Right atrium auricular region (tissue), 2 donors: Measurements from ENCODE around the gene DAZL. TPM values are rescaled to one million over a fixed set of nuclear protein-coding genes. Genes with fewer than 3 reads are reported as not detected.

Source experiments
- DNase-seq: peaks from one replicate; pipeline ENCODE4 v3.0.0-alpha.2; 2019; ENCODE audit warnings: low spot score
- H3K27ac ChIP-seq, 2 donors: fragments of 200-600 bp; sonication (generic); 1 replicate in 1 of 2; 2 replicates in 1 of 2; pipeline ENCODE4 v1.5.1; 2016 to 2019
- H3K27me3 ChIP-seq, 2 donors: fragments of 200-600 bp; sonication (generic); one replicate each; pipeline versions ENCODE4 v1.5.1 to v1.6.0; 2017 to 2019
- H3K36me3 ChIP-seq: fragments of 200-600 bp; sonication (generic); one replicate; pipeline ENCODE4 v1.5.1; 2016
- H3K4me1 ChIP-seq, 2 donors: fragments of 200-600 bp; sonication (generic); one replicate each; pipeline versions ENCODE4 v1.5.1 to v1.6.0; 2017 to 2019
- H3K4me3 ChIP-seq, 2 donors: fragments of 200-600 bp; sonication (generic); 1 replicate in 1 of 2; 2 replicates in 1 of 2; pipeline ENCODE4 v1.5.1; 2017 to 2019; ENCODE audit warnings: mild to moderate bottlenecking in 1 of 2, moderate library complexity in 1 of 2
- H3K9me3 ChIP-seq, 2 donors: fragments of 200-600 bp; sonication (generic); one replicate each; pipeline ENCODE4 v1.5.1; 2019
- total RNA-seq, 2 donors: library from RNA; depleted of rRNA; stranded (reverse); fragments of >200 nt; gene quantifications; one replicate each; pipeline ENCODE4 v1.1.0, GENCODE V29; 2016
- TF ChIP-seq, protein P1 (sequence below), 2 donors: fragments of 200-600 bp; sonication (generic); IDR thresholded peaks; one replicate each; pipeline ENCODE4 v1.5.1; 2019; ENCODE audit warnings: antibody characterized with exemption in 2 of 2

DAZL gene
- total RNA-seq, 2 donors from 2014 or later = not detected

DNA sequence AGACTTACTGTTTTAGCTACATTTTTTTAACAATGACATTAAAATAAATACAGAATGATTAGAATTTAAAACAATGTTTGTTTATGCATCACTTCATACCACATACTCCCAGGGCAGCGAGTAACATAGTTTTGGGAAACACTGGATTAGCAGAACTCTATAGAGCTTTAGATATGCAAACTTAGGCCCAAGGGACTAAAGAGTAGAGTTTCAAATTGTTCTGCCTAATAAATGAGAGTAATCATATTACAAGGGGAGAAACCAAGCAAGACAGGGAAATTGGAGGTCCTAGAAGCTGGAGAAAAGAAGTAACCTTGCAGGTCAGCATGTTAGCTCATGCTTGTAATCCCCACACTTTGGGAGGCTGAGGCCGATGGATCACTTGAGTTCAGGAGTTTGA, 3.6 kb upstream of the DAZL start:
- no peak for DNase-seq

DNA sequence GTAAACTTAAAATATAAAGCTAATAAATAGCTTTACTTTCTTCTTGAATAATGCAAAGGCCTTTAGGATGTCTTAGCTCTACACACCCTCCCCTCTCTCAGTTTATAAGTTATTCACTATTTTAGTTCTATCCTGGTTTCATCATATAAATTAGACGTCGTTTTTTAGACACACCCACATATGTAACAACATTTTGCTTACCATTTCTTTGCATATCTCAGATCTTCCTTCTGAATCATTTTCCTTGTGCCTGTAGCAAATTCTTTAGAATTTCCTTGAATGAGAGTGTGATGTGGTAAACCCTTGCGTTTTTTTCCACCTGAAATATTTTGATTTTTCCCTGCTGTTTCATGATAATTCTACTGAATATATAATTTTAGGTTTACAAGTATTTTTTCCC, 2.5 kb upstream of the DAZL start:
- TF ChIP-seq, protein P1, sequence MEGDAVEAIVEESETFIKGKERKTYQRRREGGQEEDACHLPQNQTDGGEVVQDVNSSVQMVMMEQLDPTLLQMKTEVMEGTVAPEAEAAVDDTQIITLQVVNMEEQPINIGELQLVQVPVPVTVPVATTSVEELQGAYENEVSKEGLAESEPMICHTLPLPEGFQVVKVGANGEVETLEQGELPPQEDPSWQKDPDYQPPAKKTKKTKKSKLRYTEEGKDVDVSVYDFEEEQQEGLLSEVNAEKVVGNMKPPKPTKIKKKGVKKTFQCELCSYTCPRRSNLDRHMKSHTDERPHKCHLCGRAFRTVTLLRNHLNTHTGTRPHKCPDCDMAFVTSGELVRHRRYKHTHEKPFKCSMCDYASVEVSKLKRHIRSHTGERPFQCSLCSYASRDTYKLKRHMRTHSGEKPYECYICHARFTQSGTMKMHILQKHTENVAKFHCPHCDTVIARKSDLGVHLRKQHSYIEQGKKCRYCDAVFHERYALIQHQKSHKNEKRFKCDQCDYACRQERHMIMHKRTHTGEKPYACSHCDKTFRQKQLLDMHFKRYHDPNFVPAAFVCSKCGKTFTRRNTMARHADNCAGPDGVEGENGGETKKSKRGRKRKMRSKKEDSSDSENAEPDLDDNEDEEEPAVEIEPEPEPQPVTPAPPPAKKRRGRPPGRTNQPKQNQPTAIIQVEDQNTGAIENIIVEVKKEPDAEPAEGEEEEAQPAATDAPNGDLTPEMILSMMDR (IDR thresholded peaks at IDR 0.05) = no peak
- Histone ChIP-seq H3K9me3 (no peaks in the 10 kb centered on the region), H3K36me3 (no peaks in the 10 kb centered on the region), H3K4me1 (no peaks in the 10 kb centered on the region), H3K4me3 (no peak overlapping the region), H3K27ac (no peak overlapping the region), H3K27me3 (no peaks in the 10 kb centered on the region)
- DNase-seq = no peak

More for the DNA sequence above, 3.6 kb upstream of the DAZL start:
- Histone ChIP-seq H3K27ac (no peak overlapping the region), H3K9me3 (no peaks in the 10 kb centered on the region), H3K4me3 (no peak overlapping the region), H3K36me3 (no peaks in the 10 kb centered on the region), H3K27me3 (no peaks in the 10 kb centered on the region), H3K4me1 (no peaks in the 10 kb centered on the region)
- TF ChIP-seq, protein P1 (IDR thresholded peaks at IDR 0.05) = no peak

DNA sequence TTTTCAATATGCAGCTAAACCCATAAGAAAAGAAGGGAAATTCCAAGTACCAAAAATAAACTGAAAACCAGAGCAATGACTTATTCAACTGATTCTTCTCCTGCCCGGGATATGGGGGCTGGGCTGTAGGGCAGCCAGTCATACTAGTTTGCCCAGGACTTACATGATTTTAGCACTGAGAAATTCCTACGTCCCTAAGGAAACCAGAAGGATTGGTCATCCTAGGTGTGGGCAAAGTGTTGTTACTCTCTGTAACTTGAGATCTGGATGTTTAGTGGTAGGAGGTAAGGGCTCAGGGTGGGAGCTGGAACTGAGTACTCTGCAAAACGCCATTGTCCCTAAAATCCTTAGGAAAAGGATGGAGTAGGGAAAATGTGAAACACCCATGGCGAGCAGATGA, 1.2 kb upstream of the DAZL start:
- TF ChIP-seq, protein P1 (IDR thresholded peaks at IDR 0.05) = no peak
- Histone ChIP-seq H3K36me3 (no peaks in the 10 kb centered on the region), H3K9me3 (no peaks in the 10 kb centered on the region), H3K27me3 (no peaks in the 10 kb centered on the region), H3K27ac (no peak overlapping the region), H3K4me3 (no peak overlapping the region), H3K4me1 (no peaks in the 10 kb centered on the region)
- DNase-seq = no peak

DNA sequence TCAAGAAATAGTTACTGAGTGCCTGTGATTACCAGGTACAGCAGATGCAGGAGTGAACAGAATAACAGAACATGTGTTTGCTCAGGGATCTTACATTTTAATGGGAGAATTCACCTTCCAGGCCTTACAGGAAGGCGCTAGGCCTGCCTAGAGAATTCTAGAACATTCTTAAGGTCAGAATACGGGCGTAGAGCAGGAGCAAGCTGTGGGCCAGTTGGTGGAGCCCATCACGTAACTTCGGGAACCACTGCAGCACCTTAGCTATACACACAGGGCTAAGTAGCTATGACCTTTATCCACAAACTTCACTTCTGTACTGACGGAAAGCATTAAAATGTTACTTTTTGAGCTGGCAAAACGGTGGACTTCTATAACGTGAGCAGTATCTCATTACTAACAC, 743 bp upstream of the DAZL start:
- Histone ChIP-seq H3K4me1 (no peaks in the 10 kb centered on the region), H3K4me3 (no peak overlapping the region), H3K9me3 (no peaks in the 10 kb centered on the region), H3K27ac (no peak overlapping the region), H3K27me3 (no peaks in the 10 kb centered on the region), H3K36me3 (no peaks in the 10 kb centered on the region)
- DNase-seq = no peak
- TF ChIP-seq, protein P1 (IDR thresholded peaks at IDR 0.05) = no peak

DNA sequence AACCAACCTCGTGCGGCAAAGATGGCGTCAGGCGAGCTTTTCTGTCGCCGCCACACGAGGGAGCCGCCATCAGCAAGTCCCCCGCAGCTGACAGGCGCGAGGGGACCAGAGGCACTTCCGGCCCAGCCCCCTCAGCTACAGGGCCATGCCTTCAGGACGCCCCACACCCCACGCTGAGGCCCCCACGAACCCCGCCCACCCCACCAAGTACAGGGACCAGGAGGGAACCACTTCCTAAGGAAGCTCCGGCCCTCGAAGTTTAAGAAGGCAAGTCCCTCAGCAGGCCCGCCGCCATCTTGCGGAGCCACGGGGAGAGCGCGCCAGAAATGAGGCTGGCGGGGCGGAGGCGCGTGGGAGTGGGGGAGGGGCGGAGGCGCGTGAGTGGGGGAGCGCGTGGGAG, 790 bp downstream of the DAZL start:
- no peaks in the 10 kb centered on the region for H3K27me3 ChIP-seq
- no peak overlapping the region for H3K27ac ChIP-seq
- no peak for DNase-seq
- H3K4me3 ChIP-seq = no peak overlapping the region
- TF ChIP-seq, protein P1 (IDR thresholded peaks at IDR 0.05) = no peak
- H3K9me3 ChIP-seq = no peaks in the 10 kb centered on the region
- H3K4me1 ChIP-seq = no peaks in the 10 kb centered on the region
- H3K36me3 ChIP-seq = no peaks in the 10 kb centered on the region

DNA sequence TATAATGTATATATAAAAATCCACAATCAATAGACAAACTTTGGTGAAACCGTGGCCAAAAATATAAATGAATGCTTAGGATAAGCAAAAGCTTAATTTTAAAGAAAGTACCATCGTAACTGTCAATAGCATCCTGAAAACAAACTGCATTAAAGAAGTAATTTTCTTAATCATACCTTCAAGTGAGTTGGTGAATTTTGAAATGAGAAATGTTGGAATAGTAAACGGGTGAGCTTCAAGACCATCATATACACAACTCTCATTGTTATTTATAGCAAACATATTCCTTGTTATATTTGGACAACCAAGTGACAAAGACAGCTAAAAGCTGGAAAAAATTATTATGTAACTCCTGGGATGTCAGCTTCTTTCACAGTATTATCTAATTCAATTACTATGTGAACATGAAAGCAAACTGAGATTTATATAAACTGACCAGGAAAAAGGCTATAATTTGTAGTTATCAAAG, 3.7 kb downstream of the DAZL start:
- no peak overlapping the region for H3K27ac ChIP-seq
- H3K36me3 ChIP-seq = no peaks in the 10 kb centered on the region
- H3K4me3 ChIP-seq = no peak overlapping the region
- DNase-seq = no peak
- no peaks in the 10 kb centered on the region for H3K9me3 ChIP-seq
- no peaks in the 10 kb centered on the region for H3K4me1 ChIP-seq
- H3K27me3 ChIP-seq = no peaks in the 10 kb centered on the region
- TF ChIP-seq, protein P1 (IDR thresholded peaks at IDR 0.05) = no peak
